Esophagus squamous epithelium (tissue), 5 donors: ENCODE results near the gene TSHZ2. TPM values are rescaled to one million over a fixed set of nuclear protein-coding genes. Genes with fewer than 3 reads are reported as not detected.

Experiments
- DNase-seq: peaks from one replicate; lab custom pipeline; 2025; lab: John Stamatoyannopoulos, UW
- H3K27ac ChIP-seq, 4 donors: fragments of 200-600 bp; sonication (generic); one replicate each; pipeline ENCODE4 v1.5.1; 2016 to 2019; ENCODE audit warnings: mild to moderate bottlenecking in 1 of 4
- H3K27me3 ChIP-seq, 4 donors: fragments of 200-600 bp; sonication (generic); 1 replicate in 3 of 4; 2 replicates in 1 of 4; pipeline versions ENCODE4 v1.5.1 to v1.6.0; 2017 to 2021; ENCODE audit warnings: antibody characterized with exemption in 1 of 4
- H3K36me3 ChIP-seq, 3 donors: fragments of 200-600 bp; sonication (generic); one replicate each; pipeline ENCODE4 v1.5.1; 2016 to 2019
- H3K4me1 ChIP-seq, 3 donors: fragments of 200-600 bp; sonication (generic); one replicate each; pipeline ENCODE4 v1.5.1; 2017 to 2019
- H3K4me3 ChIP-seq, 4 donors: fragments of 200-600 bp; sonication (generic); 1 replicate in 3 of 4; 2 replicates in 1 of 4; pipeline ENCODE4 v1.5.1; 2016 to 2019; ENCODE audit warnings: mild to moderate bottlenecking in 2 of 4, moderate library complexity in 1 of 4
- H3K9me3 ChIP-seq, 3 donors: fragments of 200-600 bp; sonication (generic); one replicate each; pipeline ENCODE4 v1.5.1; 2016 to 2019
- CTCF ChIP-seq, 6 experiments: fragments of 450-650 bp in 4 of 6; fragments of 200-600 bp in 2 of 6; sonication (generic) in 2 of 6; IDR thresholded peaks; one replicate each; pipeline ENCODE4 v1.5.1; 2016 to 2019; ENCODE audit warnings: antibody characterized with exemption in 6 of 6, mild to moderate bottlenecking in 4 of 6, moderate library complexity in 4 of 6
- POLR2A ChIP-seq, 4 donors: fragments of 450-650 bp; IDR thresholded peaks; one replicate each; pipeline ENCODE4 v1.6.1; 2017; ENCODE audit warnings: antibody characterized with exemption in 4 of 4, mild to moderate bottlenecking in 4 of 4, moderate library complexity in 3 of 4
- WGBS, 2 donors: methylation state at CpG; one replicate each; pipeline ENCODE4 v1.1.5; 2018; 5-methylcytosine and 5-hydroxymethylcytosine counted together
- intact Hi-C: fragments of 100-400 bp; cut with DNase I; formaldehyde crosslinking; loops from one replicate; pipeline ENCODE4 v1.15.0; 2022
- total RNA-seq, 4 donors: library from RNA; depleted of rRNA; stranded (reverse); fragments of >200 nt; gene quantifications; one replicate each; pipeline ENCODE4 v1.1.0, GENCODE V29; 2016
- donor health status: DM: yes; HTN: yes; CAD: no.

TSHZ2 gene
- total RNA-seq, 4 donors from 2014 or later: 4.7 to 22.0 (median 12.9) TPM

DNA sequence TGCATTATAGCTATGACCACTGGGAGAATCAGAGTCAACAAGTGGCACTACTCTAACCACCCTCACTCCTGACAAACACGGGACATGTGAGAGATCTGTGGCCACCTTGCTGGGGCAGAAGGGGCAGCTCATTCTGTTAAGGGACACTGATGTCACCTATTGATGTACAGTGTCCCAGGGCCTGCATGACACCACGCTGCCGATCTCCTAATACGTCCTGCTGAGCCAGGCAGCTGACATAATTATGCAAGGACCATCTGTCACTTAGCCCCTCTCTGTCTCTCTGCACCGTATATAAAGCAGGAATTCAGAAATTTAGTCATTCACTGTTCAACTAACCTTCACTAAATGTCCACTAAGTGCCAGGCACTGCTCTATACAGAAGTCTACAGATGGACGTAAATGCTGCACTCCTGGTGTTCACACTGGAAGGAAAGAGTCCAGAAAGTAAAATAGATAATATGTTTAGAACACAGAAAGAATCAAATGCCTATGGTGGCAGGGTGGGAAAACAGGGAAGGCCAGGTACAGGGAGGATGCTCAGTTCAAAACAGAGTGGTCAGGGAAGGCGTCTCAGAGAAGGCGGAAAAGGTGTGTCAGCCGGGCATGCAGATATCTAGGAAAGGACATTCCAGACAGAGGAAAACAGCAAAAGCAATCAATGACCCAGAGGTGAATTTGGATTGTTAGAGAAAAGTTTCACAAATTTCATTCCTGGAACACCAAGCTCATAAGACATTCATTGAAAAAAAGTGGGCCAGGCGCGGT is 447.7 kb downstream of the TSHZ2 start:
- H3K27me3 ChIP-seq: no peaks in the 10 kb centered on the region
- intact Hi-C loops: no loop called here
- H3K9me3 ChIP-seq: no peaks in the 10 kb centered on the region
- no peak overlapping the region for H3K27ac ChIP-seq
- H3K4me1 ChIP-seq: no peaks in the 10 kb centered on the region
- 92 to 93% methylated on average over 11 of the region's 11 CpGs for WGBS, 2 donors
- no peak for DNase-seq
- TF ChIP-seq POLR2A (IDR thresholded peaks at IDR 0.05) (no peak), CTCF (IDR thresholded peaks at IDR 0.05) (no peak)
- no peak overlapping the region for H3K4me3 ChIP-seq
- no peaks in the 10 kb centered on the region for H3K36me3 ChIP-seq

- Histone ChIP-seq H3K9me3 (no peaks in the 10 kb centered on the region), H3K4me3 (no peak overlapping the region)
Observed at GRCh38 chr20:53421343-53421742, 449.2 kb downstream of the TSHZ2 start.

GRCh38 chr20:53422039-53422438 is 449.9 kb downstream of the TSHZ2 start:
- H3K27ac ChIP-seq: no peak overlapping the region
- intact Hi-C loops: no loop called here
- no peaks in the 10 kb centered on the region for H3K27me3 ChIP-seq
- no peak overlapping the region for H3K4me3 ChIP-seq
- no peaks in the 10 kb centered on the region for H3K36me3 ChIP-seq
- TF ChIP-seq POLR2A (IDR thresholded peaks at IDR 0.05): no peak
- no peak for TF ChIP-seq CTCF (IDR thresholded peaks at IDR 0.05)
- WGBS, 2 donors: 88 to 90% methylated on average over 7 of the region's 7 CpGs
- no peak for DNase-seq
- no peaks in the 10 kb centered on the region for H3K4me1 ChIP-seq
- no peaks in the 10 kb centered on the region for H3K9me3 ChIP-seq

More at GRCh38 chr20:53421343-53421742, 449.2 kb downstream of the TSHZ2 start:
- WGBS, 2 donors: 93 to 94% methylated on average over 5 to 7 of the region's 7 CpGs
- intact Hi-C loops: no loop called here
- no peaks in the 10 kb centered on the region for H3K36me3 ChIP-seq
- DNase-seq: no peak
- no peak overlapping the region for H3K27ac ChIP-seq
- H3K27me3 ChIP-seq: no peaks in the 10 kb centered on the region
- H3K4me1 ChIP-seq: no peaks in the 10 kb centered on the region
- no peak for TF ChIP-seq CTCF (IDR thresholded peaks at IDR 0.05)
- no peak for TF ChIP-seq POLR2A (IDR thresholded peaks at IDR 0.05)

DNA sequence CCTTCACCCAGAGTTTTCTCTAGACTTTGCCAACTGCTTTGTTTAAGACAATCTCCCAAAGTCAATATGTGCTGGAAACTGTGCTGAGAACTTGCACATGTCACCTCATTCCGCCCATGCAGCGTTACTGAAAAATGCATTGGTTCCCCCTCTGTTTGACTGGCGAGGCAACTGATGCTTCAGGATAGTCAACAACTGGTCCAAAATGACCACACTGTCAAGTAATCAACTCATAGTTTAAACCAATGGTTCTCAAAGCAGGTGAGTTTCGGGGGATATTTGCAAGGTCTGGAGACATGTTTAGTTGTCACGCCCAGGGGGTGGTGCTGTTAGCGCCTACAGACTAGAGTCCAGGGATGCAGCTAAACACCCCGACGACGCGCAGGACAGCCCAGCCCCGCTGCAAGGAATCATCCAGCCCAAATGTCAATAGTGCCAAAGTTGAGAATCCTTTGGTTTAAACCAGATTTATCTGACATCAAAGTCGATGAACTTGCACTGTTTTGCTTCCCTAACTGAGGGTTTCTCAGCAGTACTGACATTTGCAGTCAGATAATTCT is 451.5 kb downstream of the TSHZ2 start:
- 78 to 94% methylated on average over 3 to 11 of the region's 12 CpGs for WGBS, 2 donors
- no peak overlapping the region for H3K27ac ChIP-seq
- no peak for DNase-seq
- intact Hi-C loops: no loop called here
- H3K4me3 ChIP-seq: no peak overlapping the region
- H3K9me3 ChIP-seq: no peaks in the 10 kb centered on the region
- no peaks in the 10 kb centered on the region for H3K27me3 ChIP-seq
- no peaks in the 10 kb centered on the region for H3K36me3 ChIP-seq
- H3K4me1 ChIP-seq: no peaks in the 10 kb centered on the region
- no peak for TF ChIP-seq POLR2A (IDR thresholded peaks at IDR 0.05)
- no peak for TF ChIP-seq CTCF (IDR thresholded peaks at IDR 0.05)

- 79 to 83% methylated on average over 3 to 4 of the region's 4 CpGs for WGBS, 2 donors
- Histone ChIP-seq H3K36me3 (no peaks in the 10 kb centered on the region), H3K4me1 (no peaks in the 10 kb centered on the region), H3K4me3 (no peak overlapping the region), H3K27ac (no peak overlapping the region), H3K9me3 (no peaks in the 10 kb centered on the region), H3K27me3 (no peaks in the 10 kb centered on the region)
- DNase-seq: no peak
- TF ChIP-seq CTCF (IDR thresholded peaks at IDR 0.05) (no peak), POLR2A (IDR thresholded peaks at IDR 0.05) (no peak)
- intact Hi-C loops: no loop called here
Observed at GRCh38 chr20:53425481-53425880, 453.3 kb downstream of the TSHZ2 start.
